Body of pancreas (tissue), 4 donors: Measurements from ENCODE around the gene ARHGAP24. TPM values are rescaled to one million over a fixed set of nuclear protein-coding genes. Genes with fewer than 3 reads are reported as not detected.
A peak's percentile ranks its signal among the peaks of the same experiment; 100 is the strongest.

Experiments
- ATAC-seq: fragments of 150-250 bp; one replicate; pipeline ENCODE4 v1.9.1; 2016
- DNase-seq, 4 donors: peaks; one replicate each; pipeline ENCODE4 v3.0.0-alpha.2; 2019
- H3K27ac ChIP-seq, 4 donors: fragments of 200-600 bp; sonication (generic); 1 replicate in 3 of 4; 2 replicates in 1 of 4; pipeline versions ENCODE4 v1.5.1 to v1.6.1; 2016 to 2019; ENCODE audit warnings: mild to moderate bottlenecking in 1 of 4, mixed read lengths in 1 of 4, moderate library complexity in 1 of 4
- H3K27me3 ChIP-seq, 2 donors: fragments of 200-600 bp; sonication (generic); one replicate each; pipeline ENCODE4 v1.6.0; 2016; ENCODE audit warnings: mild to moderate bottlenecking in 1 of 2
- H3K36me3 ChIP-seq, 2 donors: fragments of 200-600 bp; sonication (generic); replicated peaks in 1 of 2; 2 replicates each; pipeline ENCODE4 v1.5.1; 2016; ENCODE audit warnings: low read depth in 2 of 2; ENCODE audit not compliant: insufficient read depth in 1 of 2
- H3K4me1 ChIP-seq: fragments of 200-600 bp; sonication (generic); one replicate; pipeline ENCODE4 v1.6.0; 2016
- H3K4me3 ChIP-seq, 2 donors: fragments of 200-600 bp; sonication (generic); 1 replicate in 1 of 2; 2 replicates in 1 of 2; pipeline ENCODE4 v1.5.1; 2016 to 2019
- H3K9me3 ChIP-seq, 3 donors: fragments of 200-600 bp; sonication (generic); 1 replicate in 2 of 3; 2 replicates in 1 of 3; pipeline ENCODE4 v1.5.1; 2016
- POLR2A ChIP-seq, 3 donors: fragments of 450-650 bp; IDR thresholded peaks; one replicate each; pipeline ENCODE4 v1.6.1; 2016; ENCODE audit warnings: antibody characterized with exemption in 3 of 3, mild to moderate bottlenecking in 2 of 3
- WGBS, 2 donors: methylation state at CpG; one replicate each; pipeline ENCODE4 v1.1.5; 2017; 5-methylcytosine and 5-hydroxymethylcytosine counted together
- intact Hi-C: fragments of 100-400 bp; cut with DNase I; formaldehyde crosslinking; loops from one replicate; pipeline ENCODE4 v1.15.1; 2023
- total RNA-seq, 2 donors: library from RNA; depleted of rRNA; stranded (reverse); fragments of >200 nt; gene quantifications; one replicate each; pipeline ENCODE4 v1.1.0, GENCODE V29; 2016
- TF ChIP-seq, protein P1 (sequence below), 7 experiments: fragments of 450-650 bp in 4 of 7; fragments of 200-600 bp in 3 of 7; sonication (generic) in 3 of 7; IDR thresholded peaks; one replicate each; pipeline ENCODE4 v1.5.1; 2016 to 2019; ENCODE audit warnings: antibody characterized with exemption in 7 of 7

ARHGAP24 gene
- total RNA-seq, 2 donors from 2014 or later = 43.3 to 113 TPM

DNA sequence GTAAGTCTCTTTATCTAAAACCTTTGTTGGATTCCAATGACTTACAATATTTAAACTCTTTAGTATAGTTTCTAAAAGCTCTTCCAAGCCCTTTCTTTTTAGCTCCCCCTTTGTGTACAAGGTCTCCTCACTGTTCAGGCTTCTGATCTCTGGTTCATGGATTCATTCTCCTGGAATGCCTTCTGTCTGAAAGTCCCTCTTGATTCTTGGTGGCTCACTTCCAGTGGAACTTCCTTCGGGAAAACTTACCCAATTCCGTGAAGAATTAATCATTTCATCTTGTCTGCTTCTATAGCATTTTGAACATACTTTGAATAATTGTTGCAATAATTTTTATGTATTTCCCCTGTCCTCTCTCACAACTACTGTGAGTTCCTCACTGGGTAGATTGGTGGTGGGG, 3.6 kb downstream of the ARHGAP24 start:
- Histone ChIP-seq H3K27ac (no peak overlapping the region), H3K36me3 (no peaks in the 10 kb centered on the region), H3K4me3 (no peak overlapping the region), H3K4me1 (peaks cover 44% of the 10 kb centered on the region), H3K27me3 (no peaks in the 10 kb centered on the region), H3K9me3 (no peaks in the 10 kb centered on the region)
- intact Hi-C loops = no loop called here
- no peak for TF ChIP-seq POLR2A (IDR thresholded peaks at IDR 0.05)
- TF ChIP-seq, protein P1, sequence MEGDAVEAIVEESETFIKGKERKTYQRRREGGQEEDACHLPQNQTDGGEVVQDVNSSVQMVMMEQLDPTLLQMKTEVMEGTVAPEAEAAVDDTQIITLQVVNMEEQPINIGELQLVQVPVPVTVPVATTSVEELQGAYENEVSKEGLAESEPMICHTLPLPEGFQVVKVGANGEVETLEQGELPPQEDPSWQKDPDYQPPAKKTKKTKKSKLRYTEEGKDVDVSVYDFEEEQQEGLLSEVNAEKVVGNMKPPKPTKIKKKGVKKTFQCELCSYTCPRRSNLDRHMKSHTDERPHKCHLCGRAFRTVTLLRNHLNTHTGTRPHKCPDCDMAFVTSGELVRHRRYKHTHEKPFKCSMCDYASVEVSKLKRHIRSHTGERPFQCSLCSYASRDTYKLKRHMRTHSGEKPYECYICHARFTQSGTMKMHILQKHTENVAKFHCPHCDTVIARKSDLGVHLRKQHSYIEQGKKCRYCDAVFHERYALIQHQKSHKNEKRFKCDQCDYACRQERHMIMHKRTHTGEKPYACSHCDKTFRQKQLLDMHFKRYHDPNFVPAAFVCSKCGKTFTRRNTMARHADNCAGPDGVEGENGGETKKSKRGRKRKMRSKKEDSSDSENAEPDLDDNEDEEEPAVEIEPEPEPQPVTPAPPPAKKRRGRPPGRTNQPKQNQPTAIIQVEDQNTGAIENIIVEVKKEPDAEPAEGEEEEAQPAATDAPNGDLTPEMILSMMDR (IDR thresholded peaks at IDR 0.05) = no peak
- 10 to 31% methylated on average over 2 of the region's 2 CpGs for WGBS, 2 donors
- ATAC-seq (no peak), DNase-seq (no peak)

DNA sequence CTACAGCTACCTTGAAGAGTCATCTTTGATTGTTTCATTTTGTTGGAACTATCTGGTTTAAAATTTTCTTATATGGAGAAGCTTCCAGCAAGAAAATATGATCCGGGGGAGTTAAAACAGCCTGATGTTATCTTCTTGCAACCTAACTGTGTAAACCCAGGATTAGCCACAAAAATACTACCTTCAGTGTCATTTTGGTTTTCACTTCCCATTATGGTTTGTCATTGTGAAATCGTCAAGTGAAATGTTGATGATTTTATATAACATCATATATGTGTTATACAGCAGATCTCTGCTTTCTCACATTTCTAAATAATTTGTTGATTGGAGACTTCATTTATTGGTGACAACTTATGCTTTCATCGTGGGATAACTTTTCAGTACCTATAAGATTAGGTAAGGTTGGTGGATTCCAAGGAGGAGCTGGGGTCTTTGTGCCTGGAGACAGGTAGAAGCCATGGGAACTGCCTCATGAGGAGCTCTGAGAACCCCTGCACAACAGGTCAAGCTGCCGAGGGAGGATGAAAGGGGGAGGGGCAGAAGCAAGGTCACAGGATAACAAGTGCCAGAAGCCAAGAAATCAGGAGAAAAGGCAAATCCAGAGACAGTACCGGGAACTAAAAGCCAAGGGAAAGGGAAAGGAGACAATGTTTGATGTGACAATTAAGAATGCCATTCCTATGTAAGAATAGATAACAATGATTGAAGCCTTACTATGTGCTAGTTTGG, 7.2 kb downstream of the ARHGAP24 start:
- intact Hi-C loops = no loop called here
- no peak overlapping the region for H3K4me3 ChIP-seq
- 35 to 39% methylated on average over 5 of the region's 5 CpGs for WGBS, 2 donors
- ATAC-seq (peak; percentile 63), DNase-seq (peak; percentile 35 to 71 (median 46))
- TF ChIP-seq POLR2A (IDR thresholded peaks at IDR 0.05) = no peak
- TF ChIP-seq, protein P1 (IDR thresholded peaks at IDR 0.05) = no peak
- H3K4me1 ChIP-seq = peaks cover 35% of the 10 kb centered on the region
- no peaks in the 10 kb centered on the region for H3K9me3 ChIP-seq
- no peaks in the 10 kb centered on the region for H3K36me3 ChIP-seq
- H3K27me3 ChIP-seq = no peaks in the 10 kb centered on the region
- no peak overlapping the region for H3K27ac ChIP-seq

GRCh38 chr4:85486425-85487086, 11.6 kb downstream of the ARHGAP24 start:
- Histone ChIP-seq H3K36me3 (no peaks in the 10 kb centered on the region), H3K4me1 (peaks cover 26% of the 10 kb centered on the region), H3K4me3 (no peak overlapping the region), H3K27me3 (no peaks in the 10 kb centered on the region), H3K9me3 (no peaks in the 10 kb centered on the region), H3K27ac (no peak overlapping the region)
- 65 to 68% methylated on average over 3 of the region's 3 CpGs for WGBS, 2 donors
- TF ChIP-seq, protein P1 (IDR thresholded peaks at IDR 0.05) = no peak
- no peak for TF ChIP-seq POLR2A (IDR thresholded peaks at IDR 0.05)
- DNase-seq (no peak), ATAC-seq (peak; percentile 47)
- intact Hi-C loops = no loop called here

DNA sequence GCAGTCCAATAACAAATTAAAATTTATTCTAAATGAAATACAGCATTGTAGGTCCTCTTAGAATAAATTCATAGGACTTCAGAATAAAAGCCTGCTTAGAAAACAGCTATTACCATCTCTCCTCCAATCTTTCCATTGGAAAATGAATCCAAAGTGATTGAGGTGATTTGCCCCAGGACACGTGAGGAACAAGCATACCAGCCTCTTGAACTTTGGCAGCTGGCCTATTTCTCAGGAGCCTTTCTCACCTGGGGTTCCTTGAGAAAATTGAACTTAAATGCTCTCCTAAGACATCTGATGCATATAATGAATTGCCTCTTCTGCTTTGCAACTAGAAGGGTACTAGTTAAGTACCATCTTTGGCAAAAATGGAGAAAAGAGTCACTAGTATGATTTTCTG, 13.5 kb downstream of the ARHGAP24 start:
- no peaks in the 10 kb centered on the region for H3K27me3 ChIP-seq
- H3K27ac ChIP-seq = no peak overlapping the region
- WGBS, 2 donors = 12 to 22% methylated on average over 1 of the region's 1 CpG
- no peaks in the 10 kb centered on the region for H3K36me3 ChIP-seq
- H3K4me1 ChIP-seq = peaks cover 20% of the 10 kb centered on the region
- TF ChIP-seq, protein P1 (IDR thresholded peaks at IDR 0.05) = no peak
- no peak for TF ChIP-seq POLR2A (IDR thresholded peaks at IDR 0.05)
- H3K9me3 ChIP-seq = no peaks in the 10 kb centered on the region
- ATAC-seq = no peak
- no peak for DNase-seq
- H3K4me3 ChIP-seq = no peak overlapping the region
- intact Hi-C loops = no loop called here
